GM10248 (cell line): Measurements from ENCODE around the gene CAPS2.

Source experiments
- CTCF ChIA-PET: fragments of 300-600 bp; sonication (Branson Sonifier 250); formaldehyde crosslinking; extraction: SDS; loops from one replicate; lab custom pipeline; 2021; ENCODE audit warnings: antibody characterized with exemption; lab: Yijun Ruan, JAX
- POLR2A ChIA-PET: fragments of 350-650 bp; sonication (Branson Sonifier 250); formaldehyde crosslinking; extraction: SDS; loops from one replicate; lab custom pipeline; 2020; ENCODE audit warnings: antibody characterized with exemption; lab: Yijun Ruan, JAX
- DNase-seq: peaks from one replicate; pipeline ENCODE4 v3.0.0; 2012; ENCODE audit errors: extremely low spot score
- CTCF ChIP-seq: IDR thresholded peaks from 2 replicates; pipeline ENCODE4 v1.5.1; 2012; ENCODE audit warnings: mild to moderate bottlenecking, low read depth; ENCODE audit errors: extremely low read depth, missing control alignments, control extremely low read depth

The CAPS2 gene

GRCh38 chr12:75337905-75338304 is 7.8 kb upstream of the CAPS2 start:
- DNase-seq: peak; percentile 31
- POLR2A ChIA-PET: no interaction called here
- CTCF ChIA-PET: interaction anchor here (0.8 to 2.3 kb wide), 5 partner anchors 8 to 146 kb away, joined by 3 to 11 read pairs (median 3); no protein-coding TSS in a partner anchor
- TF ChIP-seq CTCF: no peak

GRCh38 chr12:75334384-75335030 is 4.4 kb upstream of the CAPS2 start, which contains the start of gene GLIPR1L1:
Gene GLIPR1L1, plus strand, starts transcription at chr12:75334670. Its CDS starts 59 bp downstream, at chr12:75334729.
- ChIA-PET CTCF (interaction anchor here (0.6 to 8.4 kb wide), 34 partner anchors 8 to 796 kb away, joined by 3 to 93 read pairs (median 4); partner anchors contain the start of genes ATXN7L3B, GLIPR1 and KRR1), POLR2A (no interaction called here)
- TF ChIP-seq CTCF: peak; percentile 82
- peak; percentile 72 for DNase-seq

GRCh38 chr12:75327642-75328041 is 2.5 kb downstream of the CAPS2 start:
- ChIA-PET POLR2A (no interaction called here), CTCF (interaction anchor here (1.0 to 8.4 kb wide), 2 partner anchors 11 to 153 kb away, joined by 3 to 93 read pairs; partner anchors contain the start of gene GLIPR1)
- no peak for DNase-seq
- no peak for TF ChIP-seq CTCF

- POLR2A ChIA-PET: no interaction called here
- CTCF ChIA-PET: interaction anchor here (2.6 kb wide), 1 partner anchor 11 kb away, joined by 15 read pairs; the partner anchor contains the start of gene GLIPR1L1
- TF ChIP-seq CTCF: no peak
- no peak for DNase-seq
These were observed 6.5 kb downstream of the CAPS2 start for GRCh38 chr12:75323663-75324062.

DNA sequence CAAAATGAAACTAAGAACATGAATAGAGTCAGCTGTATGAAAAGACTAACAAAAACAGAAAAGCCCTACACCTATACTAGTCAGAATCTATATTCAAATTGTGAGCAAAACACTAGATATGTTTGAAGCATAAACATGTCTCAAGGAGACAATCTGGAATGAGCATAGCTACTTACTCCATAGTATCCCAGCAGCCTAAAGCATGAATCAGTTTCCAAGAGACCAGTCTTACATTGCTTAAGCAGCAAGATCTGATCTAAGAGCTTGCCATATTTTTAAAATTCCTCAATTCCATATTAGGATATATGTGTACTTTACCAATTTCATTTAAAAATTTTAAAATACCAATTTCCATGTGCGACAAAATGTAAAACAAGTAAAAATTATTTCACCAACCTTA is 7.7 kb downstream of the CAPS2 start:
- CTCF ChIA-PET: interaction anchor here (1.5 kb wide), 1 partner anchor 9 kb away, joined by 5 read pairs; no protein-coding TSS in a partner anchor
- DNase-seq: no peak
- no peak for TF ChIP-seq CTCF
- POLR2A ChIA-PET: no interaction called here

DNA sequence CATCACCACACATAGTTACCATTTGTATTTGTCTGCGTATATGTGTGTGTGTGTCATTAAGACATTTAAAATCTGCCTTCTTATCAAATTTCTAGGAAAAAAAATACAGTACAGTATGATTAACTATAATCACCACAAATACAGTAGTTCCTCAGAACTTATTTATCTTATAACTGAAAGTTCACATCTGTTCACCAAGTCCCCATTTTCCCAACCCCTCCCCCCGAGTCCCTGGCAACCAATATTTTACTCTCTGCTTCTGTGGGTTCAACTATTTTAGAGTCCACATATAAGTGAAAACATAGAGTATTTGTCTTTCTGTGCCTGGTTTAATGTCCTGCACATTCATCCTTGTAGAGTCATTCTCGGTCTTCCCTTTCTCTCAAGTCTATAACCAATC is 12.3 kb downstream of the CAPS2 start:
- no peak for DNase-seq
- ChIA-PET POLR2A (no interaction called here), CTCF (interaction anchor here (1.3 to 1.5 kb wide), 3 partner anchors 9 to 17 kb away, joined by 3 to 4 read pairs (median 4); partner anchors contain the start of gene GLIPR1L1)
- no peak for TF ChIP-seq CTCF
